GM12891 (cell line): ENCODE measurements around the gene TSPAN12.

ENCODE experiments used
- POLR2A ChIP-seq: IDR thresholded peaks from 2 replicates; pipeline ENCODE4 v1.6.1; 2011; ENCODE audit warnings: low read depth, low read length, control low read depth
- POLR2AphosphoS5 ChIP-seq: IDR thresholded peaks from 2 replicates; pipeline ENCODE4 v1.6.1; 2011; ENCODE audit warnings: low read depth, low read length, control low read depth
- POU2F2 ChIP-seq: IDR thresholded peaks from 2 replicates; pipeline ENCODE4 v1.6.1; 2011; ENCODE audit warnings: low read depth, mild to moderate bottlenecking, control low read depth, low read length, moderate library complexity
- TAF1 ChIP-seq: IDR thresholded peaks from 2 replicates; pipeline ENCODE4 v1.6.1; 2011; ENCODE audit warnings: low read depth, low read length, control low read depth

- TF ChIP-seq TAF1 (no peak), POLR2A (no peak), POLR2AphosphoS5 (no peak), POU2F2 (no peak)
These were observed 83.5 kb downstream of the TSPAN12 start for GRCh38 chr7:120774481-120774880.
